IPS-15b (cell line): ENCODE data around the gene MAP3K15.

Experiments used
- H3K27me3 ChIP-seq: one replicate; pipeline ENCODE4 v1.6.1; 2013; ENCODE audit warnings: low read length; ENCODE audit not compliant: control insufficient read depth, insufficient read depth
- H3K36me3 ChIP-seq: one replicate; pipeline ENCODE4 v1.6.1; 2013; ENCODE audit warnings: low read length; ENCODE audit not compliant: control insufficient read depth, insufficient read depth
- H3K4me1 ChIP-seq: one replicate; pipeline ENCODE4 v1.6.1; 2013; ENCODE audit warnings: mild to moderate bottlenecking, low read length; ENCODE audit not compliant: control insufficient read depth, insufficient read depth
- H3K4me3 ChIP-seq: one replicate; pipeline ENCODE4 v1.5.1; 2013; ENCODE audit warnings: low read depth, low read length
- H3K9ac ChIP-seq: one replicate; pipeline ENCODE4 v1.6.1; 2013; ENCODE audit warnings: low read depth, mild to moderate bottlenecking, low read length
- H3K9me3 ChIP-seq: one replicate; pipeline ENCODE4 v1.6.1; 2013; ENCODE audit warnings: mild to moderate bottlenecking, low read length; ENCODE audit not compliant: control insufficient read depth, insufficient read depth

Gene MAP3K15

DNA sequence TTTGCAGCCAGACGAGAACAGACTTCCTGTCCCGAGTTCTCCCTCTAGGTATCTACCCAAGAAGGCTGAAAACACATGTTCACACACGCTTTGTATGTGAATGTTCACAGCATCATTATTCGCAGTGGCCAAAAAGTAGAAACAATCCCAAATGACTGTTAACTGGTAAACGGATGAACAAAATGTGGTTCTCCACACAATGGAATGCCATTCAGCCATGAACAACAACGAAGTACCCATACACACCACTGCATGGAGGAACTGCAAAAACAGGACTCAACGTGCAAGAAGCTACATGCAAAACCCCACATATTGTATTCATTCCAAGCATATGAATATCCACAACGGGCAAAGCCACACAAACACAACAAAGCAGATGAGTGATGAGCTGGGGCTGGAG is 126.6 kb downstream of the MAP3K15 start:
- Histone ChIP-seq H3K4me1 (no peaks in the 10 kb centered on the region), H3K9ac (no peak overlapping the region), H3K27me3 (no peaks in the 10 kb centered on the region), H3K36me3 (no peaks in the 10 kb centered on the region), H3K9me3 (peaks cover 3% of the 10 kb centered on the region), H3K4me3 (no peak overlapping the region)

DNA sequence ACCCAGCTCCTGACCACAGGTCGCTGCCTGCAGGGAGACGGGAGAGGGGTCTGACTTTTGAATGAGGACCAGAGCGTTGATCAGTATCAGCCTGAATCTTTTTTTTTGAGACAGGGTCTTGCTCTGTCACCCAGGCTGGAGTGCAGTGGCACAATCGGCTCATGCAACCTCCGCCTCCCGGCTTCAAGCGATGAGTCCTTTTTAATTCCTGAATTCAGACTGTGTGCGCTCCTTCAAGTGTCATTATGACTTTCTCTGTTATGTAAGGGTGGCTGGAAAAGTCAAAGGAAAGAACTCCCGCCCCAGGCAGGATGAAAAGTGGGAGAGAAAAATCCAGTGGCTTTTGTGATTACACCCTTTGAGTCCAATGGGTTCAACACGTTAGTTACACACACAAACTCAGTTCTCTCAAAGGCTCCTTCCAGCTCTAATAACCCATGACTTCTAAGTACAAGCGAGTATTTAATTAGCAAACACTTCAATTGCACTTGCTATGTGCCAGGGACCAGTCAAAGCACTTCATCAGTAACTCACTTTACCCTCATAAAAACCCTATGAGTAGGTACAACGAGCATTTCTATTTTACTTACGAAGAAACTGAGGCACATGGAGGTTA is 127.1 kb downstream of the MAP3K15 start:
- Histone ChIP-seq H3K4me3 (no peak overlapping the region), H3K36me3 (no peaks in the 10 kb centered on the region), H3K9ac (no peak overlapping the region), H3K27me3 (no peaks in the 10 kb centered on the region), H3K9me3 (peaks cover 3% of the 10 kb centered on the region), H3K4me1 (no peaks in the 10 kb centered on the region)

- Histone ChIP-seq H3K9me3 (peaks cover 3% of the 10 kb centered on the region), H3K4me3 (no peak overlapping the region), H3K4me1 (no peaks in the 10 kb centered on the region), H3K9ac (no peak overlapping the region), H3K27me3 (no peaks in the 10 kb centered on the region), H3K36me3 (no peaks in the 10 kb centered on the region)
These were observed 128.6 kb downstream of the MAP3K15 start for GRCh38 chrX:19386679-19387078.

DNA sequence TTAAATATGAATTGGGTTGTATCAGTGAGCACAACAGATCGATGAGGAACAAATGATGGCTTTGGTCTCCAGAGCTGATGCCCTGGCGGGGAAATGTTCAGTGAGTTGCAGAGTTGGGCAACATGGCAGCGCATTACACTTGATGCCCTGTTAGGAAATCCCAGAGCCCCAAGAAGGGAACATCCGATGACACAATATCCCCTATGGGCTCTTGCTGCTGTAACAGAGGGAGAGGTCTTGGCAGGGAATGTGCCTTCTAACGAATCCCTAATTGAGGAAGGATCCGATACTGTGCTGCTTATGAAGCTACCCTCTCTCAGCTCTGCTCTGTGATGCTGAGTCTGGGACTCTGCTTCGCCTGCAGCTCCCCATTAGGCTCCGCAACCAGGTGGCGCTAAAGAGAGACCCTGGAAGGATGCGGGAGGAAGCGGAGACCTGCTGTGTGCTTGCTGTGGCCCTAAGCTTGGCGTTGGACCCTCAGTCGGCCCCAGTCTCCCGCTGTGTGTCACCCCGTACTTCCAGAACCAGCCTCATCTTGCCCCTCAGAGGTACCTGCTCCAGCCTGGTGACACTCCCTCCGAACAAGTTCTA is 132.7 kb downstream of the MAP3K15 start:
- H3K4me3 ChIP-seq = no peak overlapping the region
- no peaks in the 10 kb centered on the region for H3K4me1 ChIP-seq
- H3K9me3 ChIP-seq = peaks cover 3% of the 10 kb centered on the region
- no peaks in the 10 kb centered on the region for H3K36me3 ChIP-seq
- no peaks in the 10 kb centered on the region for H3K27me3 ChIP-seq
- H3K9ac ChIP-seq = no peak overlapping the region

- no peak overlapping the region for H3K4me3 ChIP-seq
- H3K9ac ChIP-seq = no peak overlapping the region
- no peaks in the 10 kb centered on the region for H3K4me1 ChIP-seq
These were observed 134.0 kb downstream of the MAP3K15 start for GRCh38 chrX:19381326-19381725.

DNA sequence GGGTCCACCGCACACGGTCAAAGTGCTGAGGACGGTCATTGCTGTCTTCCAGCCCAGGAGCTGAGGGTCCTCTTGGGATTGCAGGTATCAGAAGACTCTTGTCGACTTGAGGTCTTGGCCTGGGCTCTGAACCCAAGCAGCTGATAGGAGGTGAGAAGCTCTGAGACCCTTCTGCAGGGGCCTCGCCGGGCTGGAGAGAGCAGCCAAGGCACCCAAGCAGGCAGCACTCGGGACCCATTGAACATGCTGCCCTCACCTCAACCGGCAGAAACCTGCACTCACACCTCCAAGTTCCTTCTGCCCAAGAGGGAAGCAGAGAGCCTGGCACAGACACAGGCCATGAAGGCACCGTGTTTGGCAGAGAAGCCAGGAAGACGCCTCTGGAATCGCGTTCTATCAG is 137.5 kb downstream of the MAP3K15 start:
- Histone ChIP-seq H3K27me3 (peaks cover 3% of the 10 kb centered on the region), H3K4me1 (no peaks in the 10 kb centered on the region), H3K9me3 (no peaks in the 10 kb centered on the region), H3K9ac (no peak overlapping the region), H3K4me3 (no peak overlapping the region), H3K36me3 (no peaks in the 10 kb centered on the region)

More at GRCh38 chrX:19381326-19381725, 134.0 kb downstream of the MAP3K15 start:
- no peaks in the 10 kb centered on the region for H3K9me3 ChIP-seq
- H3K36me3 ChIP-seq = no peaks in the 10 kb centered on the region
- H3K27me3 ChIP-seq = no peaks in the 10 kb centered on the region

- Histone ChIP-seq H3K4me3 (no peak overlapping the region), H3K36me3 (no peaks in the 10 kb centered on the region), H3K9ac (no peak overlapping the region), H3K9me3 (no peaks in the 10 kb centered on the region), H3K27me3 (peaks cover 3% of the 10 kb centered on the region), H3K4me1 (no peaks in the 10 kb centered on the region)
These were observed 139.8 kb downstream of the MAP3K15 start for GRCh38 chrX:19375546-19375945.

GRCh38 chrX:19373351-19373891 is 141.9 kb downstream of the MAP3K15 start:
- H3K4me3 ChIP-seq = peak overlapping the region; percentile 64
- peaks cover 3% of the 10 kb centered on the region for H3K27me3 ChIP-seq
- no peaks in the 10 kb centered on the region for H3K36me3 ChIP-seq
- no peaks in the 10 kb centered on the region for H3K4me1 ChIP-seq
- peak overlapping the region; percentile 16 for H3K9ac ChIP-seq
- no peaks in the 10 kb centered on the region for H3K9me3 ChIP-seq

- no peaks in the 10 kb centered on the region for H3K4me1 ChIP-seq
- no peaks in the 10 kb centered on the region for H3K36me3 ChIP-seq
- H3K9me3 ChIP-seq = no peaks in the 10 kb centered on the region
- peaks cover 3% of the 10 kb centered on the region for H3K27me3 ChIP-seq
- H3K4me3 ChIP-seq = peak overlapping the region; percentile 64
- H3K9ac ChIP-seq = no peak overlapping the region
These were observed 142.6 kb downstream of the MAP3K15 start for GRCh38 chrX:19372547-19373331.

DNA sequence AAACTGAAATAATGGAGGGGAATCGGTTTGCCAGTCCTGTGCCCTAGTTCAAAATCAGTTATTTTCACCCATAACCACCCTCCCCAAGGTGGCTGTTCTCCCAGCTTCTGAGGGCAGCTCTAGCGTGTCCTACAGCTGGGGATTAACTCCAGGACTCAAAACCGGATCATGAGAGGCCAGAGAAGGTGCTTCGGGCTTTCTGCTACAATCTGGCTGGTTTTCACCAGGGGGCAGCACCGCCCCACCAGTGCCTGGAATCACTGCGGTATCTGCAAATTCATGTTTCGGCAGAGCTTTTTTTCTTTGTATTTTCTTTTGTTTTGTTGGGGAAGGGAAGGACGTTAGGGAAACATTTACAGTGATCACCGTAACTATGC is 143.2 kb downstream of the MAP3K15 start:
- H3K4me1 ChIP-seq = no peaks in the 10 kb centered on the region
- H3K9ac ChIP-seq = no peak overlapping the region
- no peaks in the 10 kb centered on the region for H3K9me3 ChIP-seq
- peak overlapping the region; percentile 56 for H3K4me3 ChIP-seq
- no peaks in the 10 kb centered on the region for H3K36me3 ChIP-seq
- peaks cover 3% of the 10 kb centered on the region for H3K27me3 ChIP-seq

GRCh38 chrX:19370061-19370460 is 145.2 kb downstream of the MAP3K15 start:
- H3K27me3 ChIP-seq = peaks cover 3% of the 10 kb centered on the region
- H3K9me3 ChIP-seq = no peaks in the 10 kb centered on the region
- no peak overlapping the region for H3K4me3 ChIP-seq
- H3K9ac ChIP-seq = no peak overlapping the region
- no peaks in the 10 kb centered on the region for H3K4me1 ChIP-seq
- no peaks in the 10 kb centered on the region for H3K36me3 ChIP-seq

GRCh38 chrX:19368576-19368975 is 146.7 kb downstream of the MAP3K15 start:
- Histone ChIP-seq H3K4me1 (no peaks in the 10 kb centered on the region), H3K9ac (no peak overlapping the region), H3K4me3 (no peak overlapping the region), H3K9me3 (no peaks in the 10 kb centered on the region), H3K36me3 (no peaks in the 10 kb centered on the region), H3K27me3 (no peaks in the 10 kb centered on the region)
